GM19324 (cell line): ENCODE measurements around the gene SERPINA12.
"Not testable (repeated sequence)": the region's sequence is repeated elsewhere in the genome, so short reads cannot be mapped to it uniquely, and the experiment has no call there.

Source experiments
- ATAC-seq: cut with Tn5 transposase; IDR thresholded peaks from one replicate; pipeline ENCODE4 v1.9.1; 2021; ENCODE audit warnings: mild to moderate bottlenecking, moderate library complexity; ENCODE audit not compliant: unreplicated experiment, low FRiP score

Gene SERPINA12

DNA sequence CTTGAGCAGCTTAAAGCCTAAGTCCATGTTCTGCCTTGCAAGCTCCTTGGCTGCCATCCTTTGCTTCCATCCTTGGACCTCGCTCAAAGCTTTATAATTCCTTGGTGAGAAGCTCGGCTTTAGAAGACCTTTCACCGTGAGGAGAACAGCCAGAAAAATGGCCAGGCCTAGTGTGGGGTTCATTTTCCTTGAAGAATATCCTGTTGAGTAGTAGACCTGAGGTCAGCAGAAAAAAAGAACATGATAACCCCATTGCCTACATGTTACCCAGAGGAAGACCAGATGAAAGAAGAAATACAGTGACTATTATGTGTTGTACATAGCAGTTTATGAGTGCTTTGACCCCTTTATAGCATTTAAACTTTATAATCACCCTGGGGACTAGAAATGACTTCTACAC lies 11.1 kb downstream of the SERPINA12 start:
- ATAC-seq, result no peak

DNA sequence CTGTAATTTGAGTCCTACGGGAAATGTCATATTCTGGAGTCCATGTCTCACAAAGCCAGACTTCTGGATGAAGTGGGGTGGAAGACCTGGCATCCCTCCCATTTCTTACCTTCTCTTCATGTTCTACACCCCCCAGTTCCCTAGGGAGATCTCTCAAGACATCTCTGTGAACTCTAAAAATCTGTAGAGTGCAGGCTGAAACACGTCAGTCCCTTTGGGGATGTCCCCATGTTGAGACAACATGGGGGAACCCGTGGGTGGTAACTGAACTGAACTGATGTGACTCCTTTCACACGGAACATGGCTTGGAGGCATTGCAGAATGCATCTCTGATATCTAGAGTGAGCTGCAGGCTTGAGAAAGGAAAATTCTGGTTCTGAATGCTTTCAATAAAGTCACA lies 15.2 kb downstream of the SERPINA12 start:
- no peak for ATAC-seq

DNA sequence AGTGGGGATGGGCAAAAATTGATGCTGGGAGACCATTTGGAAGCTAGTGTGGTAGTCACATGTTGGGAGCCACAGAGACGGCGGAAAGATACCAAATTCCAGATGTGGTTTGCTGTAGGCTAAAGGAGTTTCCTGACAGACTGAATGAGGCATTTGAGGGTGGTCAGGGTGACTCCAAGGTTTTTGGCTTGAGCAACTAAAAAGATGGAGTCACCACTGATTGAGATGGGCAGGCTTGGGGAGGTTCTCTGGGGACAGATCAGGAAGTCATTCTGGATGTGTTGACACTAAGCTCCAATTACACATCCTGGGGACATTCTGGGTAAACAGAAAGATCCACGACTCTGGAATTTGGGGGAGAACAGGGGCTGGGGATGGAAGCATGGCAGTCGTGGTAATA lies 17.8 kb downstream of the SERPINA12 start:
- ATAC-seq, result no peak

DNA sequence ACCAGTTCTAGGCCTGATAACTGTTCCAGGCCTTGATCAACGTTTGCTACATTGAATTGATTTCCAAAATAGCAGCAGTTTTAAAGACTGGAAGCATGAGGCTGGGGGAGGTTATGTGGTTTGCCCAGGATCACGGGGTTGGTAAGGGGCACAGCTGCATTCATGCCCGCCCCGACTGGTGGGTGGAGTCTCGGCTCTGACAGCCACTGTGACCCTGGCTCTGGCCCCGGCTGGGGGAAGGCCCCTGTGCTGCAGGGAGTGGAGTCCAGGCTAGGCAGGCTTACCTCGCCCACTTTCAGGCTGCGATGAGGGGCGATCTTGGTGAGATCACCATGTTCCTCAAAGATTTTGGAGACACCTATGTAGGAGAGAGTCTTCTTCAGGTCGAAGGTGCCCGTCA lies 19.9 kb downstream of the SERPINA12 start:
- no peak for ATAC-seq

DNA sequence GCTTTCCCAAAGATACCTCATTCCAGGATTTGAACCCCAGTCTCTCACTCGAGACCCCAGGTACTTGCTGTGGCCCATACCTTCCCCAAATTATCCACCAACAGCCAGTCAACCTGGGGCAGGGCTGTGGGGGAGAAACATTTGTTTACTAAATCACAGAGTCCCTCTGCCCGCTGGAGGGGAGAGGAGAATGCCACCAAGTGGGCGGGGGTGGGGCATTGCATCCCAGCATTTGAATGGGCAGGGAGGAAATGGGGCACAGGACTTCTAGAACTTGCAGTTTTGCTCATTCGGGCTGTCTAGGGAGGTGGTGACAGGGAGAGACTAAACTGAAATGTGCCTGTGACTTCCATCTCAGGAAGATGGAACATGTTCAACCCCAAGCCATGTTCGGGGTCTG lies 22.4 kb downstream of the SERPINA12 start:
- ATAC-seq, result no peak

DNA sequence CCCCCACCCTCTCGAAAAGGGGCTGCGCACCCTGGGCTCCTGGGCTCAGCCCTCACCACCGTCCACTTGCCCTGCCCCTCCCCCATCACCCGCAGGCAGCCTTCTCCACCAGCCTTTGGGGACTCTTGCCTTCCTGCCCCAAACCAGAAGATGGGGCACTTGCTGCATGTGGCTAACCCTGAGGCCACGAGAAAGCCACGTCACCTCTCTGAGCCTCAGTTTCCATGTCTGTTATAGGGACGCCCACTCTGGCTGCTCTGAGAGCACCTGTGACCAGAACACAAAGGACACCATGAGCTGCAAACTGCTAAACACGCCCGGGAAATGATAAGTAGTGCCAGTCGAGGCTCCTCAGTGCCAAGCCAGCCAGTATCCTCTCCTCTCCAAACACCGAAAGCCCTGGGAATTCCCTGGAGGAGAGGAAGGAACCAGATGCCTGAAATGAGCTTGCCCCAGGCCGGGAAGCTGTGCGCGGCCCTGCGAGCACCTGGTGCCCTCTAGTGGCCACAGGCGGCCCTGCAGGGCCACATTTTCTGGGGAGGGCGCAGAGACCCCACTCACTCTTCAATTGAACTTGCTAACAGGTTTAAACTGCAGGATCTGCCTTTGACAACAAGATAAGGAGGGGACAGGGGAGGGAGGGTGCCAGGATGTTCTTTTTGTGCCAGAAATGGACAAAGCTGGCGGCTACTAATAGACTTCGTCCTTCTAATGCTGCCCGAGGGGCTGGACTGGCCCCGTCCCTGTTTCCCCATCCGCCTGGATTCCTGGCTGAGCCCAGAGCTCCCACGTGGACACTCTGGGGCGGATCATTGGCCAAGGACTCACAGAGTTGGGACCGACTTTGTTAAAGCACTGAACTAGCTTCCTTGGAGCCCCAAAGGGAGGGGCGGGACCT lies 23.1 kb downstream of the SERPINA12 start:
- ATAC-seq, result no peak

DNA sequence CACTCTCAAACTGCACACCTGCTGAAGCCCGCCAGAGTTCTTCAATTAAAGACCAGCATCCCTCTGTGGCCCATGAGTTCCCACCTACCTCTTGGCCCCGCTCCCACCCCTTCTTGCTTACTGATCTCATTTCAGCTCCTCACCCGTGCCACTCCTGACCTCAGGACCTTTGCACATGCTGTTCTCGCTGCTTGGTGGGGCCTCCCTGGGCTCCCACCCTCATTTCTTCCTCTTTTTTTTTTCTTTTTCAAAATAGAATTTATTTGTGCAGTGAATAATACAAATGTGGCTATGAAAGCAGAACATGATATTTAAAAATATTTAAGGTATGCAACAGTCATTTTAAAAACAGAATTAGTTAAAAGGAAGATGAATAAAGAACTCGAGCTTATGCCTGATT lies 24.8 kb downstream of the SERPINA12 start:
- ATAC-seq, result no peak

DNA sequence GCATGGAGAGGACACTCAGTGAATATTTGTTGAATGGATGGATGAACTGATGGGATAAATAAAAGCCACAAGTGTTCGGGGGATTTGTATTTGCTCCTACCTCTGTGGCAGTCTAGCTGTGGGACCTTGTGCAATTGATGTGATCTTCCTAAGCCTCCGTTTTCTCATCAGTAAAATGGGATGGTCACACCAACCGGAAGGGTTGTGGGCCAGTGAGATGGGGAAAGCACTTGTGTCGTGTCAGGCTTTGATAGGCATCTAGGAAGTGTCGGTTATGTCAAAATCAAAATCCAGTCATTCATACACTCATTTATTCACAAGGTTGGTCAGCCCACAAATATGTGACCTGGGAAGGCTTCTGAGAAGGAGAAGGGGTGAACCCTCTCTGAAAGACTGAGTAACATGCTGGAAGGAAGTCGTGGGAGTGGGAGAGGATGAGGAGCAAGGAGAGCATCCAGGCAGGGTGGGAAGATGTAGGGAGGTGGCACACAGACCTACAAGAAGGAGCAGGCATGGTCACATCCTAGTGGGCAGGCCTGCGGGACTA lies 25.5 kb downstream of the SERPINA12 start:
- ATAC-seq, result no peak

DNA sequence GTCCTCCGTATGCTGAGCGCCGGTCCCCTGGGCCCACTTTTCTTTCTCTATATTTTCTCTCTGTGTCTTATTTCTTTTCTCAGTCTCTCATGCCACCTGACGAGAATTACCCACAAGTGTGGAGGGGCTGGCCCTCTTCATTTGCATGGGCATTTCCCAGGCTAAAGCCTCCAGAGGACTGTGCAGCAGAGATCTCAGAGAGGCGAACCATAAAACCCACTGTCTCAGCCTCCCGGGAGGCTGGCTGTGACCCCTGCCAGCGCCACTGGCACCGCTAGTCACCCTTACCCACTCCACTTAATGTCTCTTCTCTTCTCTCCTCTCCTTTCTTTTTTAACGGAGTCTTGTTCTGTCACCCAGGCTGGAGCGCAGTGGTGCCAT lies 26.2 kb downstream of the SERPINA12 start:
- ATAC-seq, result peak; percentile 61

DNA sequence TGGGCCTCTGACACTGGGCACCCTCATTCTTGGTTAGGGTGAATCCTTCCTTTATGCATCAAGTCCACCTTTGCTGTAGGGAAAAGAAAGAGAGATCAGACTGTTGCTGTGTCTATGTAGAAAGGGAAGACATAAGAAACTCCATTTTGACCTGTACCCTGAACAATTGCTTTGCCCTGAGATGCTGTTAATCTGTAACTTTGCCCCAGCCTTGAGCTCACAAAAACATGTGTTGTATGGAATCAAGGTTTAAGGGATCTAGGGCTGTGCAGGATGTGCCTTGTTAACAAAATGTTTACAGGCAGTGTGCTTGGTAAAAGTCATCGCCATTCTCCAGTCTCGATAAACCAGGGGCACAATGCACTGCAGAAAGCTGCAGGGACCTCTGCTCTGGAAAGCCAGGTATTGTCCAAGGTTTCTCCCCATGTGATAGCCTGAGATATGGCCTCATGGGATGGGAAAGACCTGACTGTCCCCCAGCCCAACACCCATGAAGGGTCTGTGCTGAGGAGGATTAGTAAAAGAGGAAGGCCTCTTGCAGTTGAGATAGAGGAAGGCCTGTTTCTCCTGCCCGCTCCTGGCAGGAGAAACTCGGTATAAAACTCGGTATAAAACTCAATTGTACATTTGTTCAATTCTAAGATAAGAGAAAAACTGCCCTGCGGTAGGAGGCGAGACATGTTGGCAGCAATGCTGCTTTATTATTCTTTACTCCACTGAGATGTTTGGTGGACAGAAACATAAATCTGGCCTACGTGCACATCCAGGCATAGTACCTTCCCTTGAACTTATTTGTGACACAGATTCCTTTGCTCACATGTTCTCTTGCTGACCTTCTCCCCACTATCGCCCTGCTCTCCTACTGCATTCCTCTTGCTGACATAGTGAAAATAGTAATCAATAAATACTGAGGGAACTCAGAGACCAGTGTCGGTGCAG lies 26.9 kb downstream of the SERPINA12 start:
- ATAC-seq, result not testable (repeated sequence)

DNA sequence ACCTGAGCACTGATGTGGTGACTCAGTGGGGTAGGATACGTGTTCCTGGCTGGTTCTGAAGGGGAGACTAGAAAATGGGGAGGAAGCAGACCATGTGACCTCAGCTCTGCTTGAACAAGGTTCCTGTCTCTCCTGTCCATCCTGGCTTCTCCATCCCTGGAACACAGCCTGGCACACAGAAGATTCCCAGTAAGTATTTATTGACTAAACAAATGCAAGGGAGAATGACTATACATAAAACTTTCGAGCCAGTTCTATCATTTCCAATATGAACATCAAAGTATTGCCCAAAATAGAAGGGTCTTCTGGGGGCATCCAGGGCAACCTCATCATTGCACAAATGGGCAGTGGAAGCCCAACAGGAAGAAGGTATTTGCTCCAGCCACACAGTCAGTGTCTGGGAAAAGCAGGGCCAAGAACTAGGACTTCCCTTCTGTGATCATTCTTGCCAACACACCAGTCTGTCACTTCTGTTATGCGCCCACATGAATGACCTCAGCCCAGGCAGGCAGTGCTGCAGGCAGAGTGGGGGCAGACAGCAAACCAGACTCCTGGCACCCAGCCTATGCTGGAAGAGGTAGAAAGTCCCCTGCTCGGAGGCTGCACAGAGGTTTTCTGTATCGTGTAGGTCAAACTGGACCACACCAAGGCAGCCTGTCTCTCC lies 27.7 kb downstream of the SERPINA12 start:
- ATAC-seq, result no peak

DNA sequence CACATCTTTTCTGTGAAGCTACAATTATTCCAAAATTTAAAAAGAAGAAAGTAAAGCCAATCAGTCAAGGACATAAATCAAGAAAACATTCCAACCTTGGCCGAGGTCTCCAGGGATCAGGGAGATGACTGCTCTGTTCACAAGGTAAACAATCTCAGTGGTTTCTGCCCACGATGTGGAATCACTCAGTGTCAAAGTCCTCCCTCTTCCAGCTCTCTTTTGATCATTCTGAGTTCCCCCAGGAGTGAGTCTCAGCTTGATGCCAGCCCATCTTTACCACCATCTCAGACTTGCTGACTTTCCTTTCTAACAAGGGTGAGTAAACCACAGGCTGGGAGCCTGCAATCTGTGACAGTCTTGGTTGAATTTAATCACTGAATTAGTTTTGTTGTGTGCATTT lies 28.5 kb downstream of the SERPINA12 start:
- no peak for ATAC-seq

DNA sequence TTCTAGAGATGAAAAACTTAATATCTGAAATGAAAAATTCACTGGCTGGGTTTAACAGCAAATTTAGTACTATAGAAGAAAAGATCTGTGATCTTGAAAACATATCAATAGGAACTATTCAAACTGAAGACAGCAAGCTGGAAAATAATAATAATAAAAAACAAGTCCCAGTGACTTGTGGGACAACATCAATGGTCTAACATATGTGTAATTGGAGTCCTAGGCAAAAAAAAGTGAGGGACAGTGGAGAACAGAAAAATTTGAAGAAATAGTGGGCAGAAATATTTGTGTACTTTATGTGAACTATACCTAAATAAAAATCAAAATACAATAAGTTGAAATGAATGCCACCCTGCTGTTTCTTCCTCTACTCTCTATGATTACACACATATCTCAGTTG lies 30.8 kb downstream of the SERPINA12 start:
- no peak for ATAC-seq

DNA sequence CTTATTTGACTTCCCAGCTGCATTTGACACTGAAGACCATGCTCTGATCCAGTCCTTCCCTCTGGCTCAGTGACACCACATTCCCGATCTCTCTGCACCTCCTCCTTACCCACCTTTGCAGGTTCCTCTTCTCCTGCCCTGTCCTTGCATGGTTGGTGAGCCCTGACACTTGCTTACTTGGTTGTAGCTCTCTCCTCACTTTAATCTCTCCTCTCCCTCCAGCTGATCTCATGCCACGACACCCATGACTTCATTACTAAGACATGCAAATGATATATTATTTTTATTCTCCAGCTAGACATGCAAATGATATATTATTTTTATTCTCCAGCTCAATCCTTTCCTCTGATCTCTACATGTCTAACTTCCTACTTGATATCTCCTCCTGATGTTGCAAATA lies 33.2 kb downstream of the SERPINA12 start, which contains the start of gene SERPINA9:
SERPINA9 (minus strand) TSS at position 175 of the 400 bp plus-strand sequence. CDS start 6,357 bp downstream, outside the sequence.
- ATAC-seq, result no peak

DNA sequence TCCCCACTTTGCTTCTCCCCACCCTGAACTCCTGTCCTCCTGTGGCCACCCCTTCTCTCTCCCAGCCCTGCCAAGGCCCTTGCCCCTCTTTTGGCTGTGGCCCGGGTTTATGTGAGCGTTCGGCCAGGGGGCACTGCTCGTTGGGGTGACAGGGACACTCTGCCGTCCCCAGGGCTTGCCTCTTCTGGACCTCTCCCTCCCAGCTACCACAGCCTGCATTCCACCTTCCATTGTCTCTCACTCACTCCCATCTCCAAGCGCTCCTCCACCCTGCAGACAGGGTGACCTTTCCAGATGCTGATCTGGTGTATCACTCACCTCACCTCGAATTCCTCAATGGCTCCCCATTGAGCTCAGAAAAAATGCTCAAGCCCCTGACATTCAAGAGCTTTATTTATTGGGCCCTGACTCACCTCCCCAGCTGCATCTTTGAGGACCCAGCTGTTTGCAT lies 34.7 kb downstream of the SERPINA12 start:
- ATAC-seq, result no peak

DNA sequence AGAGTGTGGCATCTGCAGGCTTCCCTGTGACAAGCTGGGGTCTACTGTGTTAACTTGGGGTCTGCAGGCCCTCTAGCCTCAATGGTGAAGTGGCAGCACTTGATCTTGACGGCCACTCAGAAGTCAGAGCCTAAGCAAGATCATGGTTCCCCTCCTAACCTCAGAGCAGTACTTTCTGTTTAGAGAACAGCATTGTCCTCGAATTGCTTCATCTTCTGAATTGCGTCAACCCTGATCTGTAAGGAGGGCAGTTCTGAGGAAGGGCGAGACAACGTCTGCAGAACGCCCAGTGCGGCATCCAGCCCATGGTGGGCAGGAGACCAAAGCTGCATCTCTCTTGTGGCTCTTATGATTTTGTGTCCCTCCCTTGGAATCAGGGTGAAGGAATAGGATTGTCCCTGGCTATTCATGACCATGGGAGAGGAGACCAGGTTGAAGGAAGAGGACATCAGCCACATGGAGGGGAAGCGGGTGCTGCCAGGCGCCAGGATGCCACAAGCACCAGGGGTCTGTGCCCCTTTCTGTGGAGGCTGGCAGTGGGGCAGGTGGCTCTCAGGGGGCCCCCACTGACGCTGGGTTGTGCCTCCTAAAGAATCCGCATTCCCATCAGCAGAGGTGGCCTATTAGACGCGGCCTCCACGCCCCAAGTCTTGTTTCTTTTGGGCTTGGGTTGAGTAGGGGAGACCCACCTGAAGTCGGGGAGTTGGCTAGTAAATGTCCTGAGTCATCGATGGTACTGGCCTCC lies 35.4 kb downstream of the SERPINA12 start:
- ATAC-seq, result no peak

DNA sequence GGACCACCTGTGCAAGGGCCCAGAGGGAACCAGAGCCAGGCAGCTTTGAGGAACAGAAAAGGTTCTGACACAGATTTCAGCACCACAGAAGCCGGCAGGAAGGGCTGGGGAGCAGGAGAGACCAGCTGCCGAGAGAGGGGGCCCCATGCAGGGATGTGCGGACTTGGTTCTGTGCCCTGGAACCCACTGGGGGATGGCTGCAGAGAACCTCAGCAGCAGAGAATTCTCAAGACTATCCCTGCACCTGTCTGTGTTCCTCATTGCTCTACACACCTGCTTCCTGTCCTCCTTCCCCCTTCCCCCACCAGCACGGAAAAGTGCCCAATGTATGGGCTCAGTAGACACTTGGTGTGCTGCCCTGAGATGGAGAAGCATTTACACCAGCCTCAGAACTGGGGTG lies 36.4 kb downstream of the SERPINA12 start:
- no peak for ATAC-seq

DNA sequence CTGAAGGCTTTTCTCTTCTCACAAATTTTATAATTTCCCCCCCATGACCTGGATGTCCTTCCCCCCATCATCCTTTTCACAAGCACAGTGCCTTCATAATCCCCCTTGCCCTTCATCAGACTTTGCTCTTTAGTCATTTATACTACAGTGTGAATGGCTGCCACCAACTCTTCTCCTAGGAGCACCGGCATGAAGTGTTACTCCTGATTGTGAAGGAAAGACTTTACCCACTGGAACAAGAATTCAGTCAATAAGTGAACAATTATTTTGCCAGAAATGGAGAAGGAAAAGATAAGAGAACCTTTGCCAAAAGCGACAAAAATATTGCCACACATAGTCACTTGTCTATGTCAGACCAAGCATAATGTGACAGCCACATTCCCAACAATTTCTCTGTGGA lies 38.2 kb downstream of the SERPINA12 start:
- no peak for ATAC-seq

DNA sequence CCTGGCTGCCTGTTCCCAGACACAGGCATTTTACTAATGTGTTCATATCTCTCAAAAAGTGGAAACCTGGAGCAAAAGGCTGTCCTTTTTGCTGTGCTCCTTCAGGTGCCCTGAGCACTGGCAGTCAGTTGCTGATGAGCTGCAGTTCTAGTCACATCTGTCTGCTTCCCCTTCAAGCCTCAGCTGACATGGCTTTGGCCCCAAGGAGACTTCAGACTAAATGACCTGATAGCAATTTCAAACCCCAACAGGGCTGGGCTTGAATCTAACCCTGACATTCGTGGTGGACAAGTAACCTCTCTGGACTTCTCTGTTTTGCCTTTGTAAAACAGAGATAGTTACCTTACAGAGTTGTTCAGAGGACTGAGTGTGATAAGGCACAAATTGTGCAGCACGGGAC lies 39.0 kb downstream of the SERPINA12 start:
- ATAC-seq, result no peak

DNA sequence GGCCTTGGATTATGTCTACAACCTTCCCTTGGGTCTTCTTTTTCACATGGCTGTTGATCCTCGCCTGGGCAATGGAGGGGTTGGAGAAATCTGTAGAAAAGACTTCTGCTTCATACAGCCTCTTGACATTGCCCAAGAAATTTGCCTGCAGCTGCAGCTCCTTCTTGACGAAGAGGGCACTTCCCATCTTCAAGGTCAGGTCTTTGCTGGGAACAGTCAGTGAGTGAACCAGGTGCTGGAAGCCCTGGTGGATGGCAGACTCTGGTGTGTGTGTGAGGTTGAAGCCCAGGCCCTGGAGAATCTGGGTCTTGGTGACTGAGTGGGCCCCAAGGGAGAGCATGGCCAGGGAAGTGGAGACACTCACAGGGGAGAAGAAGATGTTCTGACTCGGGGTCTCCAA lies 40.0 kb downstream of the SERPINA12 start:
- ATAC-seq, result no peak
